Fibroblast of lung (primary cell): Measurements from ENCODE around the gene FAM13A.

Experiments
- CTCF ChIP-seq, 2 donors: IDR thresholded peaks in 1 of 2; conservative IDR thresholded peaks in 1 of 2; 1 replicate in 1 of 2; 2 replicates in 1 of 2; pipeline ENCODE4 v1.5.1; 2011 to 2012; ENCODE audit warnings: low read length in 2 of 2, control low read depth in 1 of 2, inconsistent platforms in 1 of 2, low read depth in 1 of 2, mild to moderate bottlenecking in 1 of 2
- EZH2 ChIP-seq: IDR thresholded peaks from 2 replicates; pipeline ENCODE4 v1.5.1; 2012; ENCODE audit warnings: low read length, control low read depth, mild to moderate bottlenecking; ENCODE audit errors: missing control alignments

DNA sequence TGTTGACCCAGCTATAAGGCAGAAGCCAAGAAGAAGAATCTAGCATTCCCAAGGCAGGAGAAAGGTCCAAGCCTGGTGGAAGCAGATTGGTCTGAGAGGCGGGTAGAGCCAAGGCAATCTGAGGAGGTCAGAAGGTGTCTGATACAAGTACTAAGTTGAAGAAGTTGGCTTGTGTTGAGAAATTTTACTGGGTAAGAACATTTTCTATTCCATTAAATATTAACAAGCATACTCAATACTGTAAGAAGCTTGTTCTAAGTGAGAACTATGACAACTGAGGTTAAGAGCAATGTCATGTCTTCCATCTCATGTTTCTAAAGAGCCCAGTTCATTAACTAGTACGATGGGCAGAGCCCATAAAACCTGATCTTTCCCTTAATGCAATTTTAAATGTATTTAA lies 75.0 kb downstream of the FAM13A start:
- TF ChIP-seq CTCF (conservative IDR thresholded peaks at IDR 0.05 in 1 of 2, IDR thresholded peaks at IDR 0.05 in 1 of 2; ENCODE audit: low read depth in 1 of 2, low read length in 2 of 2) (no peak), EZH2 (no peak)
